Frontal cortex (tissue), 4 donors: ENCODE measurements around the gene RMP24. TPM values are rescaled to one million over a fixed set of nuclear protein-coding genes. Genes with fewer than 3 reads are reported as not detected.
"Not testable (repeated sequence)": the region's sequence is repeated elsewhere in the genome, so short reads cannot be mapped to it uniquely, and the experiment has no call there.

Experiments used
- DNase-seq, 2 donors: peaks; one replicate each; pipeline ENCODE4 v3.0.0; 2012; ENCODE audit warnings: low spot score in 2 of 2
- FAIRE-seq: peaks from 2 replicates; lab custom pipeline; 2012; peaks lifted over from hg19 to GRCh38; lab: Jason Lieb, UNC
- small RNA-seq: library from RNA; depleted of rRNA; stranded (forward); fragments of <200 nt; gene quantifications from one replicate; pipeline ENCODE3, GENCODE V24; 2014
- total RNA-seq: library from RNA; depleted of rRNA; stranded (reverse); fragments of >200 nt; gene quantifications from one replicate; pipeline ENCODE4 v1.2.3, GENCODE V29; 2014
- donor health status: control.
- donor health status: control.
- donor health status: control.

RMP24 gene

GRCh38 chr18:36024241-36024640 is 51.8 kb downstream of the RMP24 start:
- DNase-seq, FAIRE-seq: not testable (repeated sequence)

GRCh38 chr18:36025025-36025424 is 52.5 kb downstream of the RMP24 start:
- no peak for FAIRE-seq

GRCh38 chr18:36028859-36029258 is 56.4 kb downstream of the RMP24 start:
- no peak for FAIRE-seq
- no peak for DNase-seq

More at GRCh38 chr18:36025025-36025424, 52.5 kb downstream of the RMP24 start:
- no peak for DNase-seq

Small RNA genes lying within 50 kb of the gene (small RNA-seq; reads per million reads assigned to genes)
- gene MIR3929 = not detected

Other genes starting within 250 kb of the RMP24 start
- 143 TPM for gene RPRD1A, start 94.9 kb downstream of the RMP24 start, total RNA-seq
- 231 TPM for gene SLC39A6, start 156.7 kb downstream of the RMP24 start, total RNA-seq
- gene ELP2, start 157.2 kb downstream of the RMP24 start, total RNA-seq = 143 TPM
- 0.41 TPM for gene MOCOS, start 214.8 kb downstream of the RMP24 start, total RNA-seq